T-helper 9 cell (primary cell): ENCODE measurements around the gene CFL2.
"Not testable (repeated sequence)": the region's sequence is repeated elsewhere in the genome, so short reads cannot be mapped to it uniquely, and the experiment has no call there.

Experiments used
- DNase-seq: peaks from one replicate; pipeline ENCODE4 v3.0.0-alpha.2; 2020

The CFL2 gene

DNA sequence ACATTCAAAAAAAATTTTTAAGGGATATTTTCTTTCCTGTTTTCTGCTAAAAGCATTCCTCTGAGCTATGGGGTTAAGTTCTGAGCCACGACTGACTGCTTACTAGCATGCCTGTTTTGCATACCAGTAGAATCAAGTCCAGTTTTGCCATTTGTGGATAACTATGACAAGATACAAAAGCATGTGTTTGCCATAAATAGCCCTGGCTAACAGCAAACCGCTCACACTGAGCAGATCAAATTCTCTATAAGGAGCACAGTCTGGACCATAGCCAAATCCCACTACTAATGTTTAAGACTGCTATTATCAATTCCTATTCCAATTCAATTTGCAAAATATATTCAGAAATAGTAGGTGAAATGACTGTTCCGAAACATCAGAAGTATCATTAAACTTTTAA lies 3.2 kb downstream of the CFL2 start:
- DNase-seq = no peak

DNA sequence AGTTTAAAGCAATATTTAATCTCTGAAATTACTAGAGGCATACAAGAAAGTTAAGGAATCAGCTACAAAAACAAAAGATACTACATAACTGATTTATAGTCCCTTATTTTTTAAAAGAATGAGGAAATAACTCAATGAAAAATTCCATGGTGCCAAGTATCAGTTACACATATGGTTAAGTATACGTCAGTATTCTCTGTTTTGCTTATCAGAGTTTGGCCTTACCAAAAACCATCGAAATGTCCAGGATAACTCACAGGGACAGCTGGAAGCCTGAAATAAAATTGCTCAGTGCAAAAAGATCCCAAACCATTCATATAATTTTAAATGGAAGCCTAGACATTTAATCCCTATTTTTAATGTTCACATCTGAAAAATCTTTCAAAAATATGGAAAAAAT lies 3.6 kb downstream of the CFL2 start:
- no peak for DNase-seq

DNA sequence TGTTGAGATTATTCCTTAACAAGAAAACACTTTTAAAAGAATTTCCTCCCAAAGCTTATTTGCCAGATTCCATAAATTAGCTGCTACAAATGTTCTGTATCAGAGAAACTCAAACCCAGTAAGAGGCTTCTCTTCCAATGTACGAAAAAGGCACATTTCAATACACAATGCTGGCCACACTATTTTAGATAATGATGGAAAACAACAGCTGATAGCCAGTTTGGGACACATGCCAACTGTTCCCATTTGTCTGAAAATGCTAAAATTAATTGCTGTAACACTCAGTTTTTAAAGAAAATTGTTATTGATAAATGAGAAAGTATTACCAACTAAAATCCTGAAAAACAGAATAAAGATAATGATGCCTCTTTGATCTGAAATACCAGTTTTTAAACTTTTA lies 4.4 kb downstream of the CFL2 start:
- DNase-seq = no peak

GRCh38 chr14:34707722-34708121 lies 6.7 kb downstream of the CFL2 start:
- no peak for DNase-seq

DNA sequence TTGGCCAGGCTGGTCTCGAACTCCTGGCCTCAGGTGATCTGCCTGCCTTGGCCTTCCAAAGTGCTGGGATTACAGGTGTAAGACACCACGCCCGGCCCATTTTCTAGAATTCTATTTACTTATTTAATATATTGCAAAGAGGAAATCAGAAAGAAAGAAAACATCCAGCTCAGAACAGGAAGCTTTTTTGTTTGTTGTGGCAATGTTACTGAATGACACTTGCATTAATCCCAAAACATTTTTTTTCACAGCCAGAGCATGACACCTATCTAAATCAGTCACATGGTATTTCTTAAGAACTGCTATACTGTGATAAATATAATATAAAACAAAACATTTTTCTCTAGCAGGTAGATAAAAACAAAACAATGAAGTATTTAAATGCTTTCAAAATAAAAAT lies 12.6 kb downstream of the CFL2 start:
- no peak for DNase-seq

DNA sequence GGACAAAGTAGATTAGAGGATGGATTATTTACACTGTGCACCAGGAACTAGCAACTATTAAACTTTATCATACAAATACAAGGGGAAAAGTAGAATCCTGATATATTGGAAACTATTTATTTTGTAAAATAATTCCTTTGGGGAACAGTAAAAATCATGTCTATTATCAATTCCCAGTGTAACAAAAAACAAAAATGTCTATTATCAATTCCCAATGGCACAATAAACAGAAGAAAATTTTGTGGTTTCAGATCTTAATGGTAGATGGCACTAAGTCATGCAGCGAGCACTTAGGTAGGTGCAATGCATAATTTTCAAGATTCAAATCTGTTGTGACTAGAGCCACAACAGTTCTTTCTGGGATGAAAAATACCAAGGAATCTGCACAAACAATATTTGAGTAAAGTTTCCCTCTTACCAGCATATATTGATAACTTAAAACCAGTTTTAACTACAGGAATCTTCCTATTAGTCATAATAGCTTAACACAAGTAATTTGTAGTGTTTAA lies 13.7 kb downstream of the CFL2 start:
- DNase-seq = no peak

GRCh38 chr14:34699873-34700621 lies 14.3 kb downstream of the CFL2 start:
- DNase-seq = no peak

- not testable (repeated sequence) for DNase-seq
These were observed 20.2 kb downstream of the CFL2 start for GRCh38 chr14:34694216-34694615.

DNA sequence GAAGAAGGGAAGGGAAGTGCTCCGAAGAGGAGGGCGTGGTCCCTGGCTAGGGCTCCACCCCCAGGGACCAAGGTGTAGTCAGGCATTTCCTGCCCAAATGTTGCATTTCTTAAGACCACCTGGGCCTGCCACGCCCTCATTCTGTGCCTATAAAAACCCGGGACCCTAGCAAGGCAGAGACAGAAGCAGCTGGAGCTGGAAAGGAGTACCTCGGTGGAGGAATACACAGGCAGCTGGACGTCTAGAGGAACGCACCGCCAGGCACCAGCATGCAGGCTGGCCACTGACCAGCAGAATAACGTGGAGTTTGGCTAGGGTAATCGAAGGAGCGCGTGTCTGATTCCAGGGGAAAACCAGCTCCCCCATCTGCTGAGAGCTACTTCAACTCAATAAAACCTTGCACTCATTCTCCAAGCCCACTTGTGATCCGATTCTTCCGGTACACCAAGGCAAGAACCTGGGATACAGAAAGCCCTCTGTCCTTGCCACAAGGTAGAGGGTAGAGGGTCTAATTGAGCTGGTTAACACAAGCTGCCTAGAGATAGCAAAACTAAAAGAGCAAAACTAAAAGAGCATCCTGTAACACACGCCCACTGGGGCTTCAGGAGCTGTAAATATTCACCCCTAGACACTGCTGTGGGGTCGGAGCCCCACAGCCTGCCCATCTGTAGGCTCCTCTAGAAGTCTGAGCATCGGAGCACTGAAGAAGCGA lies 21.0 kb downstream of the CFL2 start:
- DNase-seq = no peak

- no peak for DNase-seq
These were observed 21.5 kb downstream of the CFL2 start for GRCh38 chr14:34692898-34693227.

DNA sequence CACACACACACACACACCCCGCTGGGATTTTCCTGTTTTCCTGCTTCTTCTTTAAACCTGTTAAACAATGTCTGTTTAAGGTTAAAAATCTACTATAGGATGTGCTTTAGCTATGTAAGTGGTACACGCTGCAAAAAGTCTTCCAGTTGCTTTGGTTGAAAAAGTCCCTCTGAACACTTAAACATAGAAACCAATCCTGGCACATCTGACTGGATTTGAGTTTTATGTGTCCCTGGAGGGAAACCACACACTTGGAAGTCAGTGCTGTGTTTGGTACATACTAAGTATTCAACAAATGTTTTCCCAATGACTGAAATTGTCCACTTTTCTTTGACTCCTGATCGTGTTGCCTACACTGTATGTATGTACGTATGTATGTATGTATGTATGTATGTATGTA lies 22.0 kb downstream of the CFL2 start:
- DNase-seq = no peak

DNA sequence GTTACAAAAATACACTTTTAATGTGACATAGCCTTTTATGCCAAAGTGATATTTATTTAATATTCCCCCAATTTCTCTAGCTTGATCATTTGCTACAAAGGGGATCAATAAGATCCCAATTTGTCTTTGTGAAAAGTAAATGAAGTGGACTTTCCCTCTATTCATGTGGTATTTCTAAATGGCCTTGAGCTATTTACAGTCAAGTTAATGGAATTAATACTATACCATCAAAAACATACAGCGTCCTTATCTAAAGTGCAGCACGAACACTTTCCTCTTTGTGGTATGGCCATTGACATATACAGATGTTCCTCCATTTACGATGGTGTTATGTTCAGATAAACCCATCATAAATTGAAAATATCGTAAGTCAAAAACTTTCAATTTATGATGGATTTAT lies 23.2 kb downstream of the CFL2 start:
- no peak for DNase-seq

DNA sequence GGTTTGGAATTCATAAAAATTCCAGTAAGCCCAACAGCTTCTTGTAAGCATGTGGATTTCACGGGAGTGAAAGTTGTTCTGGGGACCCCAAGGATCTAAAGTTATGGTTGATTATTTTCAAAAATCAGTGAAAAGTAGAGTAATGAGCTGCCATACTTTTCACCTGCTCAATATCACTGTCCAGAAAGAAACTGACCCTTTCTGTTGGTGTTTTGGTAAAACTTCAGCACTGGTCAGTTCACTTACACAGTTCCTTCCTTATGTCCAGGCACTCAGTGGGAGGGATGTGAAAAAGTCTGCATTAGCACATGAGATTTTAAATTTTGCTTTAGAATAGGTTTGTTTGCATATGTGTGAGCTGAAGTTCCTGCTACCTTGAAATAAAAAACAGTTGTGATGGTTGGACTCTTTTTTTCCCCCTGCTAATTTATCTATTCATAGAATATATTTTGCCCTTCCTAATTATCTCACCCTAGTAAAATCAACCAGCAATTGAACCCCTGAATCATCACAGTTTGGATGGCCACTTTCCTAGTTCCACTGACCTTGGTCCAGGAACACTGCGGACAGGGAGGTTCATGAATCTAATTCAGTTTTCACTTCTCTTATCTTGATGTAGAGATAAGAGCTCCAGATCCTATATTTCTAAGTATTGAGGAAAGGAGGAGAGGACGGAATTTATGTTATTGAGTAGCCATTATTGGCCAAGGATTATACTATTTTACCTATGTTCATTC lies 25.8 kb downstream of the CFL2 start:
- no peak for DNase-seq

DNA sequence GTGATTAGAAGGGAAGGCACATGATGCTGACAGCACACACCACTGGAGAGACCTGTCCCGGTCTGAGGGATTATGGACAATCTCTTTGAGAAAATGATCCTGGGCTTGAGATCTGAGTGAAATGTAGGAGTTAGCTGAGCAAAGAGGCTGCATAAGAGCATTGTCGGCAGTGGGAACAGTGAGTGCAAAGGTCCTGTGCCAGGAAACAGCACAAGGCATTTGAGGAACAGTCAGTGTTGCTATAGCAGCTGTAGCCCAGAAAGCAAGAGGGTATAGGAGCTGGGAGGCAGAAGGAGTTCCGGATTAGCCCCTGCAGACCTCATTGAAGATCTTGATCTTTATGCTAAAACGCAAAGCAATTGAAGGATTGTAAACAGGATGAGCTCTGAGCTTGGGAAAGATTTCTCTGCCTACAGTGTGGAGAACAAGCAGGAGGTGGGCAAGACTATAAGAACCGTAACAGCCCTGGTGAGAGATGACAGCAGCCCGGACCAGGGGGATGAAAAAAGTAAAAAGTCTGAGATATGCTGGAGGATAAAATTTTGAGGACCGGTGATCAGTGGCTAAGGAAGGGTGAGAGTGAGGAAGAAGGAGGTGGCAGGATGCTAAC lies 28.5 kb downstream of the CFL2 start:
- DNase-seq = no peak

- DNase-seq = no peak
These were observed 29.8 kb downstream of the CFL2 start for GRCh38 chr14:34684578-34684977.

DNA sequence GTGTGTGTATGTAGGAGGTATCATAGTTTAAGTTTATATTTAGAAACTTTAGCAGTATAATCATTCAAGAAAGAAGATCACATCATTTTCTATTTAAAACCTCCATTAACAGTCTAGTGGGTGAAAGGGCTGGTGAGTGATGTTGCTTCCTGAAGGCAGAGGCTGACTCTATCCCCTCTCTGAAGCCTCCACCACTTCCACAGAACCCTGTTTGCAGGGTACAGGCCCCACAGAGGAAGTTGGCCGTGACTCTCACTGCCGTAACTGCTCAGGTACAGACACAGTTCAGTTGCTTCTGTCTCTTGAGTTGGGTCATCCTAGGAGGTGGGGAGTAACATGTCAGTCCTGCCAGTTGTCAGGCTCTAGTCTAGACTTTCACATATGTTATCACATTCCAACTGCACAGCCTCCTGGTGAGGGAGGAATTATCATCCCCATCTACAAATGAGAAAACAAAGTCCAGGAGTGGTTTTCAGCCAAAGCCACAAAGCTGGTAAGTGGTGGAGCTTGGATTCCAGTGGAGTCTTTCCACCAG lies 31.5 kb downstream of the CFL2 start:
- DNase-seq = no peak

- no peak for DNase-seq
These were observed 33.5 kb downstream of the CFL2 start for GRCh38 chr14:34680806-34681479.

GRCh38 chr14:34678735-34679134 lies 35.7 kb downstream of the CFL2 start:
- DNase-seq = no peak

- no peak for DNase-seq
These were observed 36.1 kb downstream of the CFL2 start for GRCh38 chr14:34678306-34678705.

- DNase-seq = no peak
These were observed 37.7 kb downstream of the CFL2 start for GRCh38 chr14:34676516-34677211.

DNA sequence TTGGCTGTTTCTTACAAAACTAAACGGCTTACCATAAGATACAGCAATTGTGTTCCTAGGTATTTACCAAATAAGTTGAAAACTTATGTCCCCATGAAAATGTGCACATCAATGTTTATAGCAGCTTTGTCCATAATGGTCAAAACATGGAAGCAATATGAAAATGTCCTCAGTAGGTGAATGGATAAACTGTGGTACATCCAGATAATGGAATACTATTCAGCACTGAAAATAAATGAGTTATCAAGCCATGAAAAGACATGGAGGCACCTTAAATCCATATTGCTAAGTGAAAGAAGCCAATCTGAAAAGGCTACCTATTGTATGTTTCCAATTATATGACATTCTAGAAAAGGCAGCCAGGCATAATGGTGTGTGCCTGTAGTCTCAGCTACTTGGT lies 40.7 kb downstream of the CFL2 start:
- no peak for DNase-seq

- no peak for DNase-seq
These were observed 42.7 kb downstream of the CFL2 start for GRCh38 chr14:34671716-34672115.
